Epithelial cell of proximal tubule (primary cell): ENCODE data around the gene LNPEP. TPM values are rescaled to one million over a fixed set of nuclear protein-coding genes. Genes with fewer than 3 reads are reported as not detected.
A peak's percentile ranks its signal among the peaks of the same experiment; 100 is the strongest.

Experiments
- DNase-seq: peaks from one replicate; pipeline ENCODE4 v3.0.0-alpha.2; 2011; ENCODE audit warnings: low read depth
- H3K4me3 ChIP-seq: 2 replicates; pipeline ENCODE4 v1.5.1; 2011; ENCODE audit warnings: low read depth, mild to moderate bottlenecking, low read length
- CTCF ChIP-seq: conservative IDR thresholded peaks from 2 replicates; pipeline ENCODE4 v1.5.1; 2012; ENCODE audit warnings: low read depth, mild to moderate bottlenecking, low read length
- total RNA-seq: library from RNA; depleted of rRNA; stranded (reverse); fragments of >200 nt; gene quantifications from 2 replicates; pipeline ENCODE4 v1.2.3, GENCODE V29; 2015

Gene LNPEP
- total RNA-seq, 1 donor from 2014 or later: 21.4 TPM

DNA sequence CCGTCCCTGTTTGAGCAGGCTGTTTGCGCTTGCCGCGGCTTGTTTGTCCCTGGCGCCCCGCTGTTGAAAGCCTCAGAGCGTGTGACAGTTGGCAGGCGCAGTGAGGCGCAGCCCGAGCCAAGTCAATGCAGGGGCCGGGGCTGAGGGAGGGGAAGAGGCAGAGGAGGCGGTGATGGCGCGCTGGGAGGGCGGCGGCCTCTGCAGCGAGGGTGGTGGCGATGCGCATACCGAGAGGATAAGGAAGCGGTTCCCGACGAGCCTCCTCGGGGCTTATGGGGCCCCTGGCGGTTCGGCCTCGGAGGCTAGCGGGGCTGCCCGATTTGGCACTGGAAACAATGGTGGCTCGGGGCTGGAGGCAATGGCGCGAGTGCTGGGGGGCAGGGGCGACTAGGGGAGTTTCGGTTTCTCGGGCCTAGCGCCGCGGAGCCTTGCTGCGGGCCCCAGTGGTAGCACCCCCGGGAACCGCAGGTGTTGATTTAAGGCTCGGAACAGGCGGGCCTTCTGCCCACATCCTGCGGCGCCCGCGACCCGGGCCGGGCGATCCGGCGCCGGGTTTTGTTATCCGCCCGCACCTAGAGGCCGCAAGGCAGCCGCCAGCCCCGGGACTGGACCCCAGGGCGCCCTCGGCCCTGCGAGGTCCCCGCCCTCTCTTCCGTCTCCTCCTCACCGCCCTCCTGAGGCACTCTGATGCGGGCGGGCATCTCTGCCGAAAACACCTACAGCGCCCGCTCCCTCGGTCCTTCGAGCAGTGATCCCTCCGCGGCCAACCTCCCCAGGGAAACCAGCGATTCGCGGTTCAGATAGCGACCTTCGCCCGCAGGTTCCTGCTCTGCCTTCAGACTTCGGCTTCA lies 947 bp upstream of the LNPEP start:
- TF ChIP-seq CTCF: no peak
- DNase-seq: peak; percentile 52
- peak overlapping the region; percentile 72 for H3K4me3 ChIP-seq

GRCh38 chr5:96936431-96937320 lies 796 bp downstream of the LNPEP start:
- peak; percentile 13 for TF ChIP-seq CTCF
- no peak for DNase-seq
- H3K4me3 ChIP-seq: peak overlapping the region; percentile 72

GRCh38 chr5:96940586-96940985 lies 4.7 kb downstream of the LNPEP start:
- no peak for DNase-seq
- no peak for TF ChIP-seq CTCF
- no peak overlapping the region for H3K4me3 ChIP-seq

- no peak overlapping the region for H3K4me3 ChIP-seq
- no peak for TF ChIP-seq CTCF
- no peak for DNase-seq
Measured at GRCh38 chr5:96941140-96941539, 5.3 kb downstream of the LNPEP start.

DNA sequence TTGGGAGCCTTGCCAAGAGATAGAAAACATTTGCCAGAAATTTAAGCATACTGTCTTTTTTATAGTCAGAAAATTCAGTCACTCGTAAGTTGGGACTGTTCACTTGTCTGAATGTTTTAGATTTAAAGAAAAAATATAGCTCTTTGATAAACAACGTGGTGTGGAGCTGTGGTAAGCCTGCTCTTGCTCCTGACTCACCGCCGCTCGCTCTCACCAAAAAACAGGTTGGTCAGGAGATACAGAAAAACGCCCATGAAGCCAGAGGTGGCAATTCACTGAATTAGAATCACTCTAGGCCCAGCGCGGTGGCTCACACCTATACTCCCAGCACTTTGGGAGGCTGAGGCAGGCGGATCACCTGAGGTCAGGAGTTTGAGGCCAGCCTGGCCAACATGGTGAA lies 6.2 kb downstream of the LNPEP start:
- H3K4me3 ChIP-seq: no peak overlapping the region
- TF ChIP-seq CTCF: no peak
- no peak for DNase-seq

- TF ChIP-seq CTCF: no peak
- no peak overlapping the region for H3K4me3 ChIP-seq
- DNase-seq: no peak
Measured at GRCh38 chr5:96942911-96943310, 7.0 kb downstream of the LNPEP start.
